Mammary epithelial cell (primary cell): Measurements from ENCODE around the gene TMEM69.

Experiments used
- EZH2 ChIP-seq: IDR thresholded peaks from 2 replicates; pipeline ENCODE4 v1.6.1; 2012; ENCODE audit warnings: low read length, inconsistent platforms, borderline replicate concordance
- TF ChIP-seq, protein P1 (sequence below), 2 donors: IDR thresholded peaks in 1 of 2; conservative IDR thresholded peaks in 1 of 2; 2 replicates each; pipeline ENCODE4 v1.5.1; 2011 to 2012; ENCODE audit warnings: inconsistent platforms in 2 of 2, low read length in 2 of 2, mild to moderate bottlenecking in 2 of 2, control low read depth in 1 of 2, low read depth in 1 of 2; ENCODE audit not compliant: insufficient read depth in 1 of 2; ENCODE audit errors: extremely low read depth in 1 of 2

DNA sequence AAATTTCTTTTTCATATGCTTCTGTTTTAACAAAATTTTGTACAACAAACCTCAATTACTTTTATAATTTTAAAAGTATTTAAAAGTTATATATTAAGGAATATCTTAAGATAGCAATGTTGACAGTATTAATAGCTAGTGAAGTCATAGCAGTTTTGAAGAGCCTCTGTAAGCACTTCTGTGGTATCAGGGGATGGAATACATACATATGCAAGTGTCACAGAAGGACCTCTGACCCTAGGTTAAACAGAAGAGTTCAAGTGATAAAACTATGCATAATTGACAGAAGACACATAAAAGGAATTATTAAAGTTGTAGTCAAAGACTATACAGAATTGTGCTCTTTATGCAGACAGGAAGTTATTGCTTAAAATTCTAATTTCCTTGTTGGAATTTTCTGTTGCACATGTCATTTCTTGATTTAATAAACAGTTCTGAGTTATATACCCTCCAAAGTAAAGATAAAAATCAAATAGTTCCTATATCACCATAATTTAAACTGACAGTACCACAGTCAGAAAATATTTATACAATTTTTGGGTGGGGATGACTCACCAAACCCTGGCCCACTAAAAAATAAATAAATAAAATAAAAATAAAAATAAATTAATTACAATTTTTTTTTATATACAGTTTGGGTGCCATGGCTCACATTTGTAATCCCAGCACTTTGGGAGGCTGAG lies 35.4 kb downstream of the TMEM69 start:
- TF ChIP-seq, protein P1, sequence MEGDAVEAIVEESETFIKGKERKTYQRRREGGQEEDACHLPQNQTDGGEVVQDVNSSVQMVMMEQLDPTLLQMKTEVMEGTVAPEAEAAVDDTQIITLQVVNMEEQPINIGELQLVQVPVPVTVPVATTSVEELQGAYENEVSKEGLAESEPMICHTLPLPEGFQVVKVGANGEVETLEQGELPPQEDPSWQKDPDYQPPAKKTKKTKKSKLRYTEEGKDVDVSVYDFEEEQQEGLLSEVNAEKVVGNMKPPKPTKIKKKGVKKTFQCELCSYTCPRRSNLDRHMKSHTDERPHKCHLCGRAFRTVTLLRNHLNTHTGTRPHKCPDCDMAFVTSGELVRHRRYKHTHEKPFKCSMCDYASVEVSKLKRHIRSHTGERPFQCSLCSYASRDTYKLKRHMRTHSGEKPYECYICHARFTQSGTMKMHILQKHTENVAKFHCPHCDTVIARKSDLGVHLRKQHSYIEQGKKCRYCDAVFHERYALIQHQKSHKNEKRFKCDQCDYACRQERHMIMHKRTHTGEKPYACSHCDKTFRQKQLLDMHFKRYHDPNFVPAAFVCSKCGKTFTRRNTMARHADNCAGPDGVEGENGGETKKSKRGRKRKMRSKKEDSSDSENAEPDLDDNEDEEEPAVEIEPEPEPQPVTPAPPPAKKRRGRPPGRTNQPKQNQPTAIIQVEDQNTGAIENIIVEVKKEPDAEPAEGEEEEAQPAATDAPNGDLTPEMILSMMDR (conservative IDR thresholded peaks at IDR 0.05 in 1 of 2, IDR thresholded peaks at IDR 0.05 in 1 of 2; ENCODE audit: extremely low read depth in 1 of 2, insufficient read depth in 1 of 2, low read depth in 1 of 2, low read length in 2 of 2), result no peak
- TF ChIP-seq EZH2, result no peak
